ENCODE measurements around the gene TLL1. TPM values are rescaled to one million over a fixed set of nuclear protein-coding genes. Genes with fewer than 3 reads are reported as not detected.

The TLL1 gene
- total and polyA plus RNA-seq, 7 donors = 0.60 to 7.5 (median 4.8) TPM; not detected in 1

DNA sequence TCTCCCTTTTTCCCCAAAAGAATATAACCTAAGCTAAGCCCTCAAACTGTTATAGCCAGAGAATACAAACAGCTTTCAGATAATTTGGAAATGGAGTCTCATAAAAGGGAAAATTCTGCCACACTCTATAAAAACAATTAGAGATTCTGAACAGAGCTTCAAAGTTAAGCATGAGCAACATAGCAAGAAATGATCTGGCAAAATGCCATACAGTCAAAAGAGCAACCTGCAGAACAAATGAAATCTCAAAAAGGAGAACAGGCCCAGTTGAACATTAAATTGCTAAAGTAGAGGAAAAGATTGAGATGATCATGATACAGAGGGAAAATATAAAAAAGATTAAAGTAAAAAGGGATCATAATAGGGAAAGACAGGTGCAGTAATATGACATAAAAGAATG, 250.5 kb downstream of the TLL1 start:
- no peak overlapping the region for H3K4me3 ChIP-seq
- no peaks in the 10 kb centered on the region for H3K4me1 ChIP-seq
- no peaks in the 10 kb centered on the region for H3K36me3 ChIP-seq
- H3K27ac ChIP-seq = no peak overlapping the region
- H3K9me3 ChIP-seq = no peaks in the 10 kb centered on the region
- H3K27me3 ChIP-seq = no peaks in the 10 kb centered on the region
- intact Hi-C loops (cut with DNase I) = no loop called here
- TF ChIP-seq POLR2AphosphoS5 (IDR thresholded peaks at IDR 0.05) (no peak), EP300 (IDR thresholded peaks at IDR 0.05) (no peak), POLR2A (IDR thresholded peaks at IDR 0.05) (no peak)
- TF ChIP-seq, protein P1, sequence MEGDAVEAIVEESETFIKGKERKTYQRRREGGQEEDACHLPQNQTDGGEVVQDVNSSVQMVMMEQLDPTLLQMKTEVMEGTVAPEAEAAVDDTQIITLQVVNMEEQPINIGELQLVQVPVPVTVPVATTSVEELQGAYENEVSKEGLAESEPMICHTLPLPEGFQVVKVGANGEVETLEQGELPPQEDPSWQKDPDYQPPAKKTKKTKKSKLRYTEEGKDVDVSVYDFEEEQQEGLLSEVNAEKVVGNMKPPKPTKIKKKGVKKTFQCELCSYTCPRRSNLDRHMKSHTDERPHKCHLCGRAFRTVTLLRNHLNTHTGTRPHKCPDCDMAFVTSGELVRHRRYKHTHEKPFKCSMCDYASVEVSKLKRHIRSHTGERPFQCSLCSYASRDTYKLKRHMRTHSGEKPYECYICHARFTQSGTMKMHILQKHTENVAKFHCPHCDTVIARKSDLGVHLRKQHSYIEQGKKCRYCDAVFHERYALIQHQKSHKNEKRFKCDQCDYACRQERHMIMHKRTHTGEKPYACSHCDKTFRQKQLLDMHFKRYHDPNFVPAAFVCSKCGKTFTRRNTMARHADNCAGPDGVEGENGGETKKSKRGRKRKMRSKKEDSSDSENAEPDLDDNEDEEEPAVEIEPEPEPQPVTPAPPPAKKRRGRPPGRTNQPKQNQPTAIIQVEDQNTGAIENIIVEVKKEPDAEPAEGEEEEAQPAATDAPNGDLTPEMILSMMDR (IDR thresholded peaks at IDR 0.05) = no peak
- DNase-seq = no peak

DNA sequence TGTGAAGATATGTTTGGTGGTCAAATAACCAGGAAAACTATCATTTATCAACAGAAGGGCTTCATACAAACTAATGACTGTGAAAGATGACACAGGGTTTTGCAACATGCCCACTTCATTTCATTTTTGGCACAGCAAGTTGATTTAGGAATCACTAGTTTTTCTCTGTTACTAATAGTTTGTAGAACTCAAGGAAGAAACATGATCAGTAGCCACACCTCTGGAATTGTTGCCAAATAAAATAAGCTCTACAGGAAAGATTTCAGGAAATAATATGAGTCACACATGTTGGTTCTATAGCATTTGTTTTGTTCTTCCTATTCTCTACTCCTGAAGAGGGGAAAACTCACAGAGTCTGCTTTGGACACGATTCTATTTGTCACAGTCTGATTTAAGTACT, 255.4 kb downstream of the TLL1 start:
- intact Hi-C loops (cut with DNase I) = no loop called here
- no peaks in the 10 kb centered on the region for H3K36me3 ChIP-seq
- no peaks in the 10 kb centered on the region for H3K27me3 ChIP-seq
- DNase-seq = no peak
- H3K27ac ChIP-seq = no peak overlapping the region
- H3K4me1 ChIP-seq = no peaks in the 10 kb centered on the region
- H3K4me3 ChIP-seq = no peak overlapping the region
- no peaks in the 10 kb centered on the region for H3K9me3 ChIP-seq
- 62 to 76% methylated on average over 1 of the region's 1 CpG for WGBS, 2 donors
- TF ChIP-seq, protein P1 (IDR thresholded peaks at IDR 0.05) = no peak
- TF ChIP-seq POLR2AphosphoS5 (IDR thresholded peaks at IDR 0.05) = no peak
- TF ChIP-seq POLR2A (IDR thresholded peaks at IDR 0.05) = no peak
- TF ChIP-seq EP300 (IDR thresholded peaks at IDR 0.05) = no peak

GRCh38 chr4:166134285-166134684, 261.2 kb downstream of the TLL1 start:
- Histone ChIP-seq H3K27ac (no peak overlapping the region), H3K36me3 (no peaks in the 10 kb centered on the region), H3K27me3 (no peaks in the 10 kb centered on the region), H3K4me3 (no peak overlapping the region), H3K4me1 (no peaks in the 10 kb centered on the region), H3K9me3 (no peaks in the 10 kb centered on the region)
- 58 to 68% methylated on average over 6 of the region's 6 CpGs for WGBS, 2 donors
- no peak for DNase-seq
- intact Hi-C loops (cut with DNase I) = no loop called here
- TF ChIP-seq EP300 (IDR thresholded peaks at IDR 0.05) = no peak
- TF ChIP-seq POLR2AphosphoS5 (IDR thresholded peaks at IDR 0.05) = no peak
- TF ChIP-seq, protein P1 (IDR thresholded peaks at IDR 0.05) = no peak
- no peak for TF ChIP-seq POLR2A (IDR thresholded peaks at IDR 0.05)

DNA sequence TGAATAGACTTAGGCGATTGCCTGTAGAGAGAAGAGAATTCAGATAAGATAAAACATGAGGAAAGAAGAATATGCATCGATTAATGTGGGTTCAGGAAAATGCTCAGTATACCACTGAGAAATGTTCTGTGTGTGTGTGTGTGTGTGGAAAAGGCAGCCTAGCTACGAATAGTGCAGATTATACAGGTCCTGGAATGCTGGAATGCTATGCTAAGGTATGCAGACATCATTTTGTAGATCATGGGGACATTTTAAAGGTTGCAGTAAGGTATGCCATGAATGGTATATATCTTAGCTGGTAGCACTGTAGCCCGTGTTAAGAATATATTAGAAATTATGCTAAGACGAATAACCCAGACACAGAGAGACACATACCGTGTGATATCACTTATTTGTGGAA, 267.9 kb downstream of the TLL1 start:
- intact Hi-C loops (cut with DNase I) = no loop called here
- H3K36me3 ChIP-seq = no peaks in the 10 kb centered on the region
- TF ChIP-seq, protein P1 (IDR thresholded peaks at IDR 0.05) = no peak
- TF ChIP-seq POLR2AphosphoS5 (IDR thresholded peaks at IDR 0.05) (no peak), POLR2A (IDR thresholded peaks at IDR 0.05) (no peak), EP300 (IDR thresholded peaks at IDR 0.05) (no peak)
- H3K4me1 ChIP-seq = no peaks in the 10 kb centered on the region
- WGBS, 2 donors = 83 to 90% methylated on average over 6 of the region's 6 CpGs
- H3K27ac ChIP-seq = no peak overlapping the region
- no peak for DNase-seq
- H3K27me3 ChIP-seq = no peaks in the 10 kb centered on the region
- H3K9me3 ChIP-seq = no peaks in the 10 kb centered on the region
- H3K4me3 ChIP-seq = no peak overlapping the region

GRCh38 chr4:166143227-166143626, 270.2 kb downstream of the TLL1 start:
- no peak overlapping the region for H3K27ac ChIP-seq
- H3K9me3 ChIP-seq = no peaks in the 10 kb centered on the region
- no peaks in the 10 kb centered on the region for H3K4me1 ChIP-seq
- H3K27me3 ChIP-seq = no peaks in the 10 kb centered on the region
- intact Hi-C loops (cut with DNase I) = no loop called here
- no peak for DNase-seq
- no peak for TF ChIP-seq EP300 (IDR thresholded peaks at IDR 0.05)
- no peak for TF ChIP-seq POLR2AphosphoS5 (IDR thresholded peaks at IDR 0.05)
- TF ChIP-seq, protein P1 (IDR thresholded peaks at IDR 0.05) = no peak
- no peak for TF ChIP-seq POLR2A (IDR thresholded peaks at IDR 0.05)
- H3K4me3 ChIP-seq = no peak overlapping the region
- WGBS, 2 donors = 84 to 85% methylated on average over 6 of the region's 6 CpGs
- H3K36me3 ChIP-seq = no peaks in the 10 kb centered on the region
